Astrocyte (in vitro differentiated cells and primary cell): Measurements from ENCODE around the gene SAMSN1. TPM values are rescaled to one million over a fixed set of nuclear protein-coding genes. Genes with fewer than 3 reads are reported as not detected.
"Not testable (repeated sequence)": the region's sequence is repeated elsewhere in the genome, so short reads cannot be mapped to it uniquely, and the experiment has no call there.

Experiments
- DNase-seq: peaks from one replicate; pipeline ENCODE4 v3.0.0-alpha.2; 2010; ENCODE audit warnings: low read depth
- FAIRE-seq: peaks from 2 replicates; lab custom pipeline; 2011; peaks lifted over from hg19 to GRCh38; lab: Jason Lieb, UNC
- H2AFZ ChIP-seq: 2 replicates; pipeline ENCODE4 v1.6.0; 2012; ENCODE audit warnings: low read depth, low read length, inconsistent platforms
- H3K27ac ChIP-seq: 2 replicates; pipeline ENCODE4 v1.5.1; 2011; ENCODE audit warnings: low read depth, low read length, inconsistent platforms
- H3K27me3 ChIP-seq: 2 replicates; pipeline ENCODE4 v1.6.0; 2011; ENCODE audit warnings: low read length, inconsistent platforms; ENCODE audit not compliant: insufficient read depth
- H3K36me3 ChIP-seq: 2 replicates; pipeline ENCODE4 v1.5.1; 2011; ENCODE audit warnings: low read length, inconsistent platforms; ENCODE audit not compliant: insufficient read depth
- H3K4me1 ChIP-seq: 2 replicates; pipeline ENCODE4 v1.5.1; 2011; ENCODE audit warnings: low read length, inconsistent platforms; ENCODE audit not compliant: insufficient read depth
- H3K4me2 ChIP-seq: 2 replicates; pipeline ENCODE4 v1.6.0; 2012; ENCODE audit warnings: low read length, inconsistent platforms
- H3K4me3 ChIP-seq: 2 replicates; pipeline ENCODE4 v1.5.1; 2011; ENCODE audit warnings: low read depth, mild to moderate bottlenecking, low read length, inconsistent platforms; ENCODE audit not compliant: insufficient read depth
- H3K79me2 ChIP-seq: 2 replicates; pipeline ENCODE4 v1.6.0; 2012; ENCODE audit warnings: mild to moderate bottlenecking, low read length, inconsistent platforms; ENCODE audit not compliant: insufficient read depth
- H3K9ac ChIP-seq: 2 replicates; pipeline ENCODE4 v1.6.0; 2012; ENCODE audit warnings: mild to moderate bottlenecking, low read length, inconsistent platforms
- H3K9me3 ChIP-seq: 2 replicates; pipeline ENCODE4 v1.5.1; 2012; ENCODE audit warnings: low read depth, mild to moderate bottlenecking, low read length, inconsistent platforms; ENCODE audit not compliant: insufficient read depth
- H4K20me1 ChIP-seq: 2 replicates; pipeline ENCODE4 v1.6.0; 2012; ENCODE audit warnings: low read length, inconsistent platforms; ENCODE audit not compliant: insufficient read depth
- H3K27ac Mint-ChIP-seq: one replicate; pipeline ENCODE4 v1.8.0; 2021; ENCODE audit warnings: mild to moderate bottlenecking, mixed read lengths; ENCODE audit not compliant: unreplicated experiment
- H3K27me3 Mint-ChIP-seq: one replicate; pipeline ENCODE4 v1.8.0; 2021; ENCODE audit warnings: low read depth, mixed read lengths; ENCODE audit not compliant: unreplicated experiment
- H3K36me3 Mint-ChIP-seq: one replicate; pipeline ENCODE4 v1.8.0; 2021; ENCODE audit warnings: low read depth, mixed read lengths; ENCODE audit not compliant: unreplicated experiment
- H3K4me1 Mint-ChIP-seq: one replicate; pipeline ENCODE4 v1.8.0; 2021; ENCODE audit warnings: low read depth, mixed read lengths; ENCODE audit not compliant: unreplicated experiment
- H3K4me3 Mint-ChIP-seq: one replicate; pipeline ENCODE4 v1.8.0; 2021; ENCODE audit warnings: mild to moderate bottlenecking, moderate library complexity, mixed read lengths; ENCODE audit not compliant: unreplicated experiment
- H3K9me3 Mint-ChIP-seq: one replicate; pipeline ENCODE4 v1.8.0; 2021; ENCODE audit warnings: mild to moderate bottlenecking, mixed read lengths; ENCODE audit not compliant: unreplicated experiment
- EZH2 ChIP-seq: IDR thresholded peaks from 2 replicates; pipeline ENCODE4 v1.6.1; 2012; ENCODE audit warnings: mild to moderate bottlenecking, low read length, inconsistent platforms; ENCODE audit not compliant: insufficient read depth
- total RNA-seq: library from RNA; stranded (reverse); gene quantifications from 2 replicates; pipeline ENCODE4 v1.2.1, GENCODE V29; 2021
- TF ChIP-seq, protein P1 (sequence below): IDR thresholded peaks from 2 replicates; pipeline ENCODE4 v1.5.1; 2011; ENCODE audit warnings: low read depth, mild to moderate bottlenecking, inconsistent platforms, low read length, moderate library complexity; ENCODE audit not compliant: insufficient read depth

SAMSN1 gene
- total RNA-seq, 1 donor from 2014 or later, result 0.09 TPM

DNA sequence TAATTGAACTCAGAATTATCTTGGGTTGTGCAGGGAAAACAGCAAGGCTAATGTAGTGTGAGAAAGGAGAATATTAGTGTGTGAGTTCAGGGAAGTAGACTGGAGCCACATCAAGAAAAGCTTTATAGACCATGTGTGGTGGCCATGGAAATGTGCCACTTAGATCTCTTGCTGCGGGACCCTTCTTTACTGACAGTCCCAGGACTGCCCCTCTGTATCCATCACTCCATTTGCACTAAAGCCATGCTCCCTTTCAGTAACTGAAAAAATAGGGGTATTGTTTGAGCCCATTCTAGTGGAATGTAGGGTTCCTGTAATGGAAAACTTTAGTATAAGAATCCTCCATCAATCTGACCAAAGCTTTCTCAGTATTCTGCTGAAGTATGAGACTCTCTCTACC, 32.3 kb downstream of the SAMSN1 start:
- no peak for DNase-seq
- H3K4me2 ChIP-seq, result no peak overlapping the region
- Mint-ChIP-seq H3K36me3 (no peaks in the 10 kb centered on the region), H3K27ac (no peak overlapping the region), H3K4me1 (no peaks in the 10 kb centered on the region), H3K9me3 (no peaks in the 10 kb centered on the region), H3K27me3 (no peaks in the 10 kb centered on the region), H3K4me3 (no peak overlapping the region)
- H3K9ac ChIP-seq, result no peak overlapping the region
- no peak for FAIRE-seq
- no peak overlapping the region for H2AFZ ChIP-seq
- H3K9me3 ChIP-seq, result no peaks in the 10 kb centered on the region
- no peaks in the 10 kb centered on the region for H3K27me3 ChIP-seq
- H3K4me1 ChIP-seq, result no peaks in the 10 kb centered on the region
- no peak overlapping the region for H3K4me3 ChIP-seq
- no peak for TF ChIP-seq EZH2
- TF ChIP-seq, protein P1, sequence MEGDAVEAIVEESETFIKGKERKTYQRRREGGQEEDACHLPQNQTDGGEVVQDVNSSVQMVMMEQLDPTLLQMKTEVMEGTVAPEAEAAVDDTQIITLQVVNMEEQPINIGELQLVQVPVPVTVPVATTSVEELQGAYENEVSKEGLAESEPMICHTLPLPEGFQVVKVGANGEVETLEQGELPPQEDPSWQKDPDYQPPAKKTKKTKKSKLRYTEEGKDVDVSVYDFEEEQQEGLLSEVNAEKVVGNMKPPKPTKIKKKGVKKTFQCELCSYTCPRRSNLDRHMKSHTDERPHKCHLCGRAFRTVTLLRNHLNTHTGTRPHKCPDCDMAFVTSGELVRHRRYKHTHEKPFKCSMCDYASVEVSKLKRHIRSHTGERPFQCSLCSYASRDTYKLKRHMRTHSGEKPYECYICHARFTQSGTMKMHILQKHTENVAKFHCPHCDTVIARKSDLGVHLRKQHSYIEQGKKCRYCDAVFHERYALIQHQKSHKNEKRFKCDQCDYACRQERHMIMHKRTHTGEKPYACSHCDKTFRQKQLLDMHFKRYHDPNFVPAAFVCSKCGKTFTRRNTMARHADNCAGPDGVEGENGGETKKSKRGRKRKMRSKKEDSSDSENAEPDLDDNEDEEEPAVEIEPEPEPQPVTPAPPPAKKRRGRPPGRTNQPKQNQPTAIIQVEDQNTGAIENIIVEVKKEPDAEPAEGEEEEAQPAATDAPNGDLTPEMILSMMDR, result no peak
- no peaks in the 10 kb centered on the region for H4K20me1 ChIP-seq
- no peak overlapping the region for H3K27ac ChIP-seq
- H3K79me2 ChIP-seq, result no peaks in the 10 kb centered on the region
- H3K36me3 ChIP-seq, result no peaks in the 10 kb centered on the region

DNA sequence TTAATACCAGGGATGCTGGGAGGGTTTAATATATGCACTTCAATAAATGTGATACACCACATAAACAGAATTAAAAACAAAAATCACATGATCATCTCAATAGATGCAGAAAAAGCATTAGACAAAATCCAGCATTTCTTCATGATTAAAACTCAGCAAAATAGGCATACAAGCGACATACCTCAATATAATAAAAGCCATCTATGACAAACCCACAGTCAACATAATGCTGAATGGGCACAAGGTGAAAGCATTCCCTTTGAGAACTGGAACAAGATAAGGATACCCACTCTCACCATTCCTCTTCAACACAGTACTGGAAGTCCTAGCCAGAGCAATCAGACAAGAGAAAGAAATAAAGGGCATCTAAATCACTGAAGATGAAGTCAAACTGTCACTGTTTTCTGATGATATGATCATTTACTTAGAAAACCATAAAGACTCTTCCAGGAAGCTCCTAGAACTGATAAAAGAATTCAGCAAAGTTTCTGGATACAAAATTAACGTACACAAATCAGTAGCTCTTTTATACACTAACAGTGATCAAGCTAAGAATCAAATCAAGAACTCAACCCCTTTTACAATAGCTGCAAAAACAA, 39.2 kb downstream of the SAMSN1 start:
- H3K9me3 ChIP-seq, H3K36me3 ChIP-seq, H3K4me3 ChIP-seq, H3K27ac ChIP-seq, FAIRE-seq, H3K4me1 ChIP-seq, H2AFZ ChIP-seq, H4K20me1 ChIP-seq, H3K9ac ChIP-seq, DNase-seq, H3K27me3 Mint-ChIP-seq, H3K36me3 Mint-ChIP-seq, H3K79me2 ChIP-seq, H3K4me1 Mint-ChIP-seq, H3K4me3 Mint-ChIP-seq, H3K27ac Mint-ChIP-seq, H3K4me2 ChIP-seq, H3K27me3 ChIP-seq, H3K9me3 Mint-ChIP-seq: not testable (repeated sequence)

DNA sequence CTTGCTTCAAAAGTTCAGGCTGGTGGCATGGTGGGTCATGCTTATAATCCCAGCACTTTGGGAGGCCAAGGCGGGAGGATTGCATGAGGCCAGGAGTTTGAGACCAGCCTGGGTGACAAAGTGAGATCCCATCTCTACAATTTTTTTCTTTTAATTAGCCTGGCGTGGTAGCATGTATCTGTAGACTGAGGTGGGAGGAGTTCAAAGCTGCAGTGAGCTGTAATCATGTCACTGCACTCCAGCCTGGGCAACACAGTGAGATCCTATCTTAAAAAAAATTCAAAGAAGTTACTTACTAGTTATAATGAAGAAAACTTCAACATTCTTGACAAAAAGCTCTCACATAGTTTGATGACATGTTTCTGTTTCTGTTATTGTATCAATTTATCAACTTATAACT, 45.2 kb downstream of the SAMSN1 start:
- H3K4me3 ChIP-seq, result no peak overlapping the region
- TF ChIP-seq, protein P1, result no peak
- no peak for TF ChIP-seq EZH2
- H3K4me1 ChIP-seq, result no peaks in the 10 kb centered on the region
- no peaks in the 10 kb centered on the region for H3K27me3 ChIP-seq
- FAIRE-seq, result no peak
- no peaks in the 10 kb centered on the region for H3K9me3 Mint-ChIP-seq
- H3K27ac ChIP-seq, result no peak overlapping the region
- no peak overlapping the region for H3K4me3 Mint-ChIP-seq
- H3K9ac ChIP-seq, result no peak overlapping the region
- H3K27me3 Mint-ChIP-seq, result no peaks in the 10 kb centered on the region
- no peaks in the 10 kb centered on the region for H3K4me1 Mint-ChIP-seq
- no peak overlapping the region for H2AFZ ChIP-seq
- DNase-seq, result no peak
- H3K36me3 Mint-ChIP-seq, result no peaks in the 10 kb centered on the region
- no peak overlapping the region for H3K27ac Mint-ChIP-seq
- H3K4me2 ChIP-seq, result no peak overlapping the region
- no peaks in the 10 kb centered on the region for H4K20me1 ChIP-seq
- H3K79me2 ChIP-seq, result no peaks in the 10 kb centered on the region
- peaks cover 5% of the 10 kb centered on the region for H3K9me3 ChIP-seq
- H3K36me3 ChIP-seq, result no peaks in the 10 kb centered on the region
